ENCODE data around the gene LRRC34.

LRRC34 gene

GRCh38 chr3:169758359-169758994 lies 54.2 kb downstream of the LRRC34 start:
- Histone ChIP-seq H3K27me3 (ENCODE audit: insufficient read depth, poor library complexity, severe bottlenecking) (no peaks in the 10 kb centered on the region), H3K27ac (replicated peaks) (no peak overlapping the region), H3K4me3 (replicated peaks; ENCODE audit: insufficient read depth, low read length) (no peak overlapping the region)
- TF ChIP-seq CTCF (IDR thresholded peaks at IDR 0.05; ENCODE audit: insufficient read depth, low read length) (no peak), REST (IDR thresholded peaks at IDR 0.05; ENCODE audit: insufficient replicate concordance, low read depth) (no peak), GABPA (IDR thresholded peaks at IDR 0.05; ENCODE audit: low read depth) (no peak), POLR2AphosphoS5 (IDR thresholded peaks at IDR 0.05; ENCODE audit: low read depth) (no peak), SPI1 (IDR thresholded peaks at IDR 0.05; ENCODE audit: borderline replicate concordance, low read depth) (no peak)
- DNase-seq (ENCODE audit: low read depth in 1 of 2, low spot score in 1 of 2): no peak

DNA sequence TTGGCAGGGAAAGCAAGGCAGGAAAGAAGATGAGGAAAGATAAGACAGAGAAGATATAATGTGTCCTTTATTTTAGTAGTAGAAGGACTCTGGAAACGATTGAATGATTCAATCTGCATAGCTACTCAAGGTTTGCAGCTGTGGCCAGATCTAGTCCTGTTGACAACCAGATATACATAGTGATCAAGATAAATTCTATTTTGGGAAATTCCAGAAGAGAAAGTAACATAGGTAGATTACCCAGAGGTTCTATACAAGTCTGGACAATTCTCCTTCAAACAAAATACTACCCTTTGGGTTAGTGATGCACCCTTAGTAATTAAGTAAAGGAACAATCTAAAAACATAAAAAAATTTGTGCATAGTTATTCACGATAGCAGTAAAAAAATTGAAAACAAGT lies 57.2 kb downstream of the LRRC34 start:
- H3K27ac ChIP-seq (replicated peaks): no peak overlapping the region
- DNase-seq (ENCODE audit: low read depth in 1 of 2, low spot score in 1 of 2): no peak
- no peak for TF ChIP-seq POLR2AphosphoS5 (IDR thresholded peaks at IDR 0.05; ENCODE audit: low read depth)
- TF ChIP-seq CTCF (IDR thresholded peaks at IDR 0.05; ENCODE audit: insufficient read depth, low read length): no peak
- TF ChIP-seq REST (IDR thresholded peaks at IDR 0.05; ENCODE audit: insufficient replicate concordance, low read depth): no peak
- TF ChIP-seq GABPA (IDR thresholded peaks at IDR 0.05; ENCODE audit: low read depth): no peak
- TF ChIP-seq SPI1 (IDR thresholded peaks at IDR 0.05; ENCODE audit: borderline replicate concordance, low read depth): no peak
- H3K4me3 ChIP-seq (replicated peaks; ENCODE audit: insufficient read depth, low read length): no peak overlapping the region
- H3K27me3 ChIP-seq (ENCODE audit: insufficient read depth, poor library complexity, severe bottlenecking): no peaks in the 10 kb centered on the region

DNA sequence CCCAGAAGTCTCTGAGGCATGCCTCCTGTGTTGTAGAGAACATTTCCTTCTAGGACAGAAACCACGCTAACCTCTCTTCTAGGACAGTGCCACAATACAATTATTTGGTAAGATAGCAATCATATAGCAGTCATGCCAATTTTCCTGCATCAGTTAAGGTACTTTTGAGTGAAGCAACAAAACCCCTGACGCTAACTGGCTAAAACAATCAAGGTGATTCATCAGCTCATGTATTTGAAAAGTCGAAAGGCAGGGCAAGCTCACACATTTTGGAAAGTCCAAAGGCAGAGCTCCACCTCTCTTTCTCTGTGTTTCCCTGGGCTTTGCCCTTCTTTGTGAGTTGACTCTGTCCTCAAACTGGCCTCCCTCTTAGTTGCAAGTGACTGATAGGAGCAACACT lies 58.0 kb downstream of the LRRC34 start:
- no peak overlapping the region for H3K27ac ChIP-seq (replicated peaks)
- no peak for DNase-seq (ENCODE audit: low read depth in 1 of 2, low spot score in 1 of 2)
- TF ChIP-seq SPI1 (IDR thresholded peaks at IDR 0.05; ENCODE audit: borderline replicate concordance, low read depth): no peak
- TF ChIP-seq CTCF (IDR thresholded peaks at IDR 0.05; ENCODE audit: insufficient read depth, low read length): no peak
- TF ChIP-seq POLR2AphosphoS5 (IDR thresholded peaks at IDR 0.05; ENCODE audit: low read depth): no peak
- no peak for TF ChIP-seq REST (IDR thresholded peaks at IDR 0.05; ENCODE audit: insufficient replicate concordance, low read depth)
- TF ChIP-seq GABPA (IDR thresholded peaks at IDR 0.05; ENCODE audit: low read depth): no peak
- H3K27me3 ChIP-seq (ENCODE audit: insufficient read depth, poor library complexity, severe bottlenecking): no peaks in the 10 kb centered on the region
- H3K4me3 ChIP-seq (replicated peaks; ENCODE audit: insufficient read depth, low read length): no peak overlapping the region
